ENCODE measurements around the gene RPL7L1.
"Not testable (repeated sequence)": the region's sequence is repeated elsewhere in the genome, so short reads cannot be mapped to it uniquely, and the experiment has no call there.

RPL7L1 gene

GRCh38 chr6:42894041-42894828 is 14.8 kb downstream of the RPL7L1 start:
- H3K27ac ChIP-seq (ENCODE audit: low read depth, low read length); H3K27me3 ChIP-seq (ENCODE audit: insufficient read depth, low read length); H3K9ac ChIP-seq (ENCODE audit: low read depth, low read length); H3K4me1 ChIP-seq (ENCODE audit: insufficient read depth, low read length); H3K9me3 ChIP-seq (ENCODE audit: insufficient read depth, low read depth, low read length); H3K36me3 ChIP-seq (ENCODE audit: insufficient read depth, low read length); H3K4me3 ChIP-seq (ENCODE audit: low read length): not testable (repeated sequence)
- 84% methylated on average over 19 of the region's 19 CpGs for WGBS

- 94% methylated on average over 10 of the region's 10 CpGs for WGBS
- Histone ChIP-seq H3K27me3 (ENCODE audit: insufficient read depth, low read length) (no peaks in the 10 kb centered on the region), H3K4me1 (ENCODE audit: insufficient read depth, low read length) (peaks cover 11% of the 10 kb centered on the region; the same call in 1 of the 2 replicates), H3K36me3 (ENCODE audit: insufficient read depth, low read length) (no peaks in the 10 kb centered on the region), H3K9ac (ENCODE audit: low read depth, low read length) (no peak overlapping the region), H3K4me3 (ENCODE audit: low read length) (no peak overlapping the region), H3K27ac (ENCODE audit: low read depth, low read length) (no peak overlapping the region), H3K9me3 (ENCODE audit: insufficient read depth, low read depth, low read length) (no peaks in the 10 kb centered on the region)
Observed at GRCh38 chr6:42896178-42896719, 16.8 kb downstream of the RPL7L1 start.

GRCh38 chr6:42898891-42899361 is 19.5 kb downstream of the RPL7L1 start:
- Histone ChIP-seq H3K27ac (ENCODE audit: low read depth, low read length) (no peak overlapping the region), H3K4me3 (ENCODE audit: low read length) (no peak overlapping the region), H3K36me3 (ENCODE audit: insufficient read depth, low read length) (no peaks in the 10 kb centered on the region), H3K9ac (ENCODE audit: low read depth, low read length) (0 out of 2 replicates have a peak overlapping the region, but pooled peaks have one; percentile 1), H3K27me3 (ENCODE audit: insufficient read depth, low read length) (no peaks in the 10 kb centered on the region), H3K9me3 (ENCODE audit: insufficient read depth, low read depth, low read length) (no peaks in the 10 kb centered on the region), H3K4me1 (ENCODE audit: insufficient read depth, low read length) (peaks cover 11% of the 10 kb centered on the region; the same call in 1 of the 2 replicates)
- WGBS, result 14% methylated on average over 10 of the region's 10 CpGs

- no peak overlapping the region for H3K4me3 ChIP-seq (ENCODE audit: low read length)
- peak overlapping the region; percentile 15; the same call in 1 of the 2 replicates for H3K27ac ChIP-seq (ENCODE audit: low read depth, low read length)
- WGBS, result 24% methylated on average over 8 of the region's 8 CpGs
- H3K4me1 ChIP-seq (ENCODE audit: insufficient read depth, low read length), result peaks cover 11% of the 10 kb centered on the region; the same call in 1 of the 2 replicates
- no peaks in the 10 kb centered on the region for H3K36me3 ChIP-seq (ENCODE audit: insufficient read depth, low read length)
- H3K27me3 ChIP-seq (ENCODE audit: insufficient read depth, low read length), result no peaks in the 10 kb centered on the region
- H3K9ac ChIP-seq (ENCODE audit: low read depth, low read length), result no peak overlapping the region
- no peaks in the 10 kb centered on the region for H3K9me3 ChIP-seq (ENCODE audit: insufficient read depth, low read depth, low read length)
Observed at GRCh38 chr6:42899871-42900270, 20.5 kb downstream of the RPL7L1 start.

- no peak overlapping the region for H3K4me3 ChIP-seq (ENCODE audit: low read length)
Observed at GRCh38 chr6:42901538-42901957, 22.1 kb downstream of the RPL7L1 start.

GRCh38 chr6:42902429-42903263 is 23.2 kb downstream of the RPL7L1 start:
- H3K4me1 ChIP-seq (ENCODE audit: insufficient read depth, low read length), result peaks cover 11% of the 10 kb centered on the region; the same call in 1 of the 2 replicates
- H3K36me3 ChIP-seq (ENCODE audit: insufficient read depth, low read length); H3K9ac ChIP-seq (ENCODE audit: low read depth, low read length); H3K27me3 ChIP-seq (ENCODE audit: insufficient read depth, low read length); H3K4me3 ChIP-seq (ENCODE audit: low read length); H3K27ac ChIP-seq (ENCODE audit: low read depth, low read length); H3K9me3 ChIP-seq (ENCODE audit: insufficient read depth, low read depth, low read length): not testable (repeated sequence)
- 85% methylated on average over 22 of the region's 22 CpGs for WGBS

More at GRCh38 chr6:42901538-42901957, 22.1 kb downstream of the RPL7L1 start:
- Histone ChIP-seq H3K9ac (ENCODE audit: low read depth, low read length) (no peak overlapping the region), H3K27me3 (ENCODE audit: insufficient read depth, low read length) (no peaks in the 10 kb centered on the region), H3K9me3 (ENCODE audit: insufficient read depth, low read depth, low read length) (no peaks in the 10 kb centered on the region), H3K27ac (ENCODE audit: low read depth, low read length) (no peak overlapping the region), H3K36me3 (ENCODE audit: insufficient read depth, low read length) (no peaks in the 10 kb centered on the region), H3K4me1 (ENCODE audit: insufficient read depth, low read length) (peaks cover 11% of the 10 kb centered on the region; the same call in 1 of the 2 replicates)
- WGBS, result 17% methylated on average over 11 of the region's 11 CpGs

- H3K9ac ChIP-seq (ENCODE audit: low read depth, low read length), result no peak overlapping the region
- no peak overlapping the region for H3K4me3 ChIP-seq (ENCODE audit: low read length)
- no peak overlapping the region for H3K27ac ChIP-seq (ENCODE audit: low read depth, low read length)
- H3K9me3 ChIP-seq (ENCODE audit: insufficient read depth, low read depth, low read length), result no peaks in the 10 kb centered on the region
- no peaks in the 10 kb centered on the region for H3K27me3 ChIP-seq (ENCODE audit: insufficient read depth, low read length)
- H3K4me1 ChIP-seq (ENCODE audit: insufficient read depth, low read length), result peaks cover 6% of the 10 kb centered on the region; the same call in 1 of the 2 replicates
- H3K36me3 ChIP-seq (ENCODE audit: insufficient read depth, low read length), result no peaks in the 10 kb centered on the region
- WGBS, result 96% methylated on average over 10 of the region's 10 CpGs
Observed at GRCh38 chr6:42904467-42904866, 25.1 kb downstream of the RPL7L1 start.

GRCh38 chr6:42907336-42907735 is 27.9 kb downstream of the RPL7L1 start:
- no peaks in the 10 kb centered on the region for H3K9me3 ChIP-seq (ENCODE audit: insufficient read depth, low read depth, low read length)
- 82% methylated on average over 5 of the region's 5 CpGs for WGBS
- H3K27me3 ChIP-seq (ENCODE audit: insufficient read depth, low read length), result no peaks in the 10 kb centered on the region
- no peak overlapping the region for H3K9ac ChIP-seq (ENCODE audit: low read depth, low read length)
- no peaks in the 10 kb centered on the region for H3K4me1 ChIP-seq (ENCODE audit: insufficient read depth, low read length)
- no peak overlapping the region for H3K27ac ChIP-seq (ENCODE audit: low read depth, low read length)
- no peak overlapping the region for H3K4me3 ChIP-seq (ENCODE audit: low read length)
- no peaks in the 10 kb centered on the region for H3K36me3 ChIP-seq (ENCODE audit: insufficient read depth, low read length)

- 94% methylated on average over 6 of the region's 10 CpGs for WGBS
- Histone ChIP-seq H3K36me3 (ENCODE audit: insufficient read depth, low read length) (no peaks in the 10 kb centered on the region), H3K9ac (ENCODE audit: low read depth, low read length) (no peak overlapping the region), H3K4me1 (ENCODE audit: insufficient read depth, low read length) (no peaks in the 10 kb centered on the region), H3K4me3 (ENCODE audit: low read length) (no peak overlapping the region), H3K27ac (ENCODE audit: low read depth, low read length) (no peak overlapping the region), H3K27me3 (ENCODE audit: insufficient read depth, low read length) (no peaks in the 10 kb centered on the region), H3K9me3 (ENCODE audit: insufficient read depth, low read depth, low read length) (no peaks in the 10 kb centered on the region)
Observed at GRCh38 chr6:42909835-42910234, 30.4 kb downstream of the RPL7L1 start.

- Histone ChIP-seq H3K36me3 (ENCODE audit: insufficient read depth, low read length) (no peaks in the 10 kb centered on the region), H3K27ac (ENCODE audit: low read depth, low read length) (peak overlapping the region; percentile 89; the same call in 1 of the 2 replicates), H3K27me3 (ENCODE audit: insufficient read depth, low read length) (no peaks in the 10 kb centered on the region), H3K4me1 (ENCODE audit: insufficient read depth, low read length) (no peaks in the 10 kb centered on the region), H3K9me3 (ENCODE audit: insufficient read depth, low read depth, low read length) (no peaks in the 10 kb centered on the region), H3K9ac (ENCODE audit: low read depth, low read length) (peak overlapping the region; percentile 61), H3K4me3 (ENCODE audit: low read length) (peak overlapping the region; percentile 68)
- WGBS, result 2% methylated on average over 49 of the region's 49 CpGs
Observed at GRCh38 chr6:42911171-42912021, 32.0 kb downstream of the RPL7L1 start.
